ENCODE data around the gene PAPLN. TPM values are rescaled to one million over a fixed set of nuclear protein-coding genes. Genes with fewer than 3 reads are reported as not detected.

Gene PAPLN
- total RNA-seq, 1 experiment from 2014 or later = 0.40 TPM

DNA sequence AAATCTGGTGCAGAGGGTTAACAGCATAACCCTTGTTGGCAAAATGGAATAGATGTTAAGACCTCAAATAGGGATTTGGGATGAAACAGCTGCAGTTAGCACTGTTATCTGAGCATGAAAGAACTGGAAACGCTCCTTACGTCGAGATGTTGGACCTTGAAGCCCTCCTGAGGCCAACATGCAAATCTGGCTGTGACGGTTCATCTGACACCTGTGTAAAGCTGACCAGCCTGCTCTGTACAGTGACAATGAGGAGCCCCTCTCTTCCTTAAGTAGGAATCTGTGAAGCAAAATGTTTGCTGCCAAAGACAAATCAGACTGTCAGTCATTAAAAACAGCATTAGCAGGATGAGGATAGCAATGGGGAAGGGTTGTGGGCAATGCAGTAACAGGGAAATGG lies 36.5 kb downstream of the PAPLN start:
- Histone ChIP-seq H3K27ac (ENCODE audit: low read length) (no peak overlapping the region), H3F3A (ENCODE audit: low read length, unreplicated experiment) (no peaks in the 10 kb centered on the region), H3K36me3 (ENCODE audit: low read depth, low read length) (no peaks in the 10 kb centered on the region; the same call in 1 of the 2 replicates), H3K4me3 (ENCODE audit: low read length) (no peak overlapping the region), H2AFZ (ENCODE audit: low read length) (no peak overlapping the region), H3K79me2 (ENCODE audit: low read length) (no peaks in the 10 kb centered on the region), H4K20me1 (ENCODE audit: low read length) (no peaks in the 10 kb centered on the region), H3K4me1 (ENCODE audit: insufficient read depth, low read length) (no peaks in the 10 kb centered on the region), H3K9me3 (ENCODE audit: low read length) (no peaks in the 10 kb centered on the region), H3K27me3 (ENCODE audit: low read length) (no peaks in the 10 kb centered on the region), H3K4me2 (ENCODE audit: low read length) (no peak overlapping the region), H3K9ac (ENCODE audit: low read length) (no peak overlapping the region), H3K9me2 (replicated peaks; ENCODE audit: low read length) (no peaks in the 10 kb centered on the region)
- intact Hi-C loops (cut with micrococcal nuclease) = no loop called here
- ATAC-seq (no peak), DNase-seq (no peak)
- no TSS peak for BruUV-seq (replicated peaks)
- TF ChIP-seq CTCF (conservative IDR thresholded peaks at IDR 0.05; ENCODE audit: low read depth, low read length) (no peak), EZH2phosphoT487 (IDR thresholded peaks at IDR 0.05; ENCODE audit: borderline replicate concordance, low read length) (no peak)
- ChIA-PET CTCF (no interaction called here), POLR2A (ENCODE audit: unreplicated experiment) (interaction anchor here (0.6 kb wide), 1 partner anchor 247 kb away, joined by 3 read pairs; the partner anchor contains the start of gene ZFYVE1)

GRCh38 chr14:73276836-73277235 lies 39.5 kb downstream of the PAPLN start:
- Histone ChIP-seq H3K4me2 (ENCODE audit: low read length) (no peak overlapping the region), H3K4me1 (ENCODE audit: insufficient read depth, low read length) (peaks cover 5% of the 10 kb centered on the region; the same call in 1 of the 2 replicates), H3K79me2 (ENCODE audit: low read length) (no peaks in the 10 kb centered on the region), H3K9me3 (ENCODE audit: low read length) (no peaks in the 10 kb centered on the region), H3F3A (ENCODE audit: low read length, unreplicated experiment) (no peaks in the 10 kb centered on the region), H3K9ac (ENCODE audit: low read length) (no peak overlapping the region), H3K27ac (ENCODE audit: low read length) (no peak overlapping the region), H4K20me1 (ENCODE audit: low read length) (no peaks in the 10 kb centered on the region), H3K36me3 (ENCODE audit: low read depth, low read length) (no peaks in the 10 kb centered on the region; the same call in 1 of the 2 replicates), H3K27me3 (ENCODE audit: low read length) (no peaks in the 10 kb centered on the region), H2AFZ (ENCODE audit: low read length) (no peak overlapping the region), H3K9me2 (replicated peaks; ENCODE audit: low read length) (no peaks in the 10 kb centered on the region), H3K4me3 (ENCODE audit: low read length) (no peak overlapping the region)
- DNase-seq (no peak), ATAC-seq (0 out of 2 replicates have a peak, but pooled peaks have one; percentile 25)
- POLR2A ChIA-PET (ENCODE audit: unreplicated experiment) = no interaction called here
- TF ChIP-seq EZH2 (IDR thresholded peaks at IDR 0.05; ENCODE audit: low read length, unreplicated experiment) (no peak), CTCF (conservative IDR thresholded peaks at IDR 0.05; ENCODE audit: low read depth, low read length) (no peak), EZH2phosphoT487 (IDR thresholded peaks at IDR 0.05; ENCODE audit: borderline replicate concordance, low read length) (no peak)
- CTCF ChIA-PET = no interaction called here
- no TSS peak for BruUV-seq (replicated peaks)
- intact Hi-C loops (cut with micrococcal nuclease) = no loop called here

- ATAC-seq (no peak), DNase-seq (no peak)
- H3K4me1 ChIP-seq (ENCODE audit: insufficient read depth, low read length) = peaks cover 9% of the 10 kb centered on the region; the same call in 1 of the 2 replicates
- intact Hi-C loops (cut with micrococcal nuclease) = no loop called here
- ChIA-PET CTCF (no interaction called here), POLR2A (ENCODE audit: unreplicated experiment) (no interaction called here)
- no TSS peak for BruUV-seq (replicated peaks)
- no peaks in the 10 kb centered on the region; the same call in 1 of the 2 replicates for H3K36me3 ChIP-seq (ENCODE audit: low read depth, low read length)
- no peaks in the 10 kb centered on the region for H3K27me3 ChIP-seq (ENCODE audit: low read length)
- H3K9me2 ChIP-seq (replicated peaks; ENCODE audit: low read length) = no peaks in the 10 kb centered on the region
- no peak overlapping the region for H3K4me2 ChIP-seq (ENCODE audit: low read length)
- no peaks in the 10 kb centered on the region for H4K20me1 ChIP-seq (ENCODE audit: low read length)
- TF ChIP-seq EZH2 (IDR thresholded peaks at IDR 0.05; ENCODE audit: low read length, unreplicated experiment) = no peak
- TF ChIP-seq EZH2phosphoT487 (IDR thresholded peaks at IDR 0.05; ENCODE audit: borderline replicate concordance, low read length) = no peak
- TF ChIP-seq CTCF (conservative IDR thresholded peaks at IDR 0.05; ENCODE audit: low read depth, low read length) = no peak
- H2AFZ ChIP-seq (ENCODE audit: low read length) = no peak overlapping the region
- H3K9me3 ChIP-seq (ENCODE audit: low read length) = no peaks in the 10 kb centered on the region
- no peak overlapping the region for H3K4me3 ChIP-seq (ENCODE audit: low read length)
- H3F3A ChIP-seq (ENCODE audit: low read length, unreplicated experiment) = no peaks in the 10 kb centered on the region
- no peak overlapping the region for H3K27ac ChIP-seq (ENCODE audit: low read length)
- H3K79me2 ChIP-seq (ENCODE audit: low read length) = no peaks in the 10 kb centered on the region
- H3K9ac ChIP-seq (ENCODE audit: low read length) = no peak overlapping the region
Measured at GRCh38 chr14:73277376-73277775, 40.1 kb downstream of the PAPLN start.
